OCI-LY7 (cell line): ENCODE results near the gene CA9. TPM values are rescaled to one million over a fixed set of nuclear protein-coding genes. Genes with fewer than 3 reads are reported as not detected.
A peak's percentile ranks its signal among the peaks of the same experiment; 100 is the strongest.
"Not testable (repeated sequence)": the region's sequence is repeated elsewhere in the genome, so short reads cannot be mapped to it uniquely, and the experiment has no call there.

ENCODE experiments used
- BruUV-seq: library from RNA; stranded (reverse); fragments of 400-500 nt; replicated peaks from 2 replicates; lab custom pipeline; 2021; lab: Mats Ljungman, UMichigan
- CTCF ChIA-PET: fragments of 300-600 bp; sonication (Branson Sonifier 250); formaldehyde crosslinking; loops from one replicate; lab custom pipeline; 2022; ENCODE audit warnings: antibody characterized with exemption; ENCODE audit not compliant: unreplicated experiment; lab: Charles Lee
- POLR2A ChIA-PET: fragments of 300-600 bp; sonication (Branson Sonifier 250); formaldehyde crosslinking; loops from one replicate; lab custom pipeline; 2022; ENCODE audit warnings: antibody characterized with exemption; lab: Charles Lee
- DNase-seq: peaks from one replicate; pipeline ENCODE4 v3.0.0-alpha.2; 2015; ENCODE audit warnings: low spot score
- H2AFZ ChIP-seq: fragments of 200-600 bp; sonication (generic), shearing (Covaris generic); 2 replicates; pipeline ENCODE4 v1.6.1; 2014; ENCODE audit warnings: mild to moderate bottlenecking, antibody characterized with exemption, low read length, moderate library complexity
- H3K27ac ChIP-seq: fragments of 200-600 bp; sonication (generic); 2 replicates; pipeline ENCODE4 v1.5.1; 2014; ENCODE audit warnings: mixed run types, low read depth, mild to moderate bottlenecking, moderate library complexity, low read length, inconsistent platforms; ENCODE audit not compliant: poor library complexity, severe bottlenecking
- H3K36me3 ChIP-seq: fragments of 200-600 bp; sonication (generic); 2 replicates; pipeline ENCODE4 v1.6.1; 2014; ENCODE audit warnings: mild to moderate bottlenecking, antibody characterized with exemption, low read length, moderate library complexity, mixed read lengths; ENCODE audit not compliant: insufficient read depth
- H3K4me1 ChIP-seq: fragments of 200-600 bp; sonication (generic); 2 replicates; pipeline ENCODE4 v1.5.1; 2014; ENCODE audit warnings: mild to moderate bottlenecking, low read length; ENCODE audit not compliant: insufficient read depth, poor library complexity, severe bottlenecking
- H3K4me2 ChIP-seq: fragments of 200-600 bp; sonication (generic); 2 replicates; pipeline ENCODE4 v1.6.1; 2014; ENCODE audit warnings: mild to moderate bottlenecking, low read length
- H3K4me3 ChIP-seq: fragments of 200-600 bp; sonication (generic); 2 replicates; pipeline ENCODE4 v1.5.1; 2014; ENCODE audit warnings: mild to moderate bottlenecking, low read depth, low read length; ENCODE audit not compliant: poor library complexity, severe bottlenecking
- H3K79me2 ChIP-seq: fragments of 200-600 bp; sonication (generic); 2 replicates; pipeline ENCODE4 v1.6.1; 2016; ENCODE audit warnings: low read depth, mild to moderate bottlenecking, low read length, moderate library complexity, mixed read lengths; ENCODE audit not compliant: insufficient read depth
- H3K9me2 ChIP-seq: fragments of 200-600 bp; sonication (generic); 2 replicates; pipeline ENCODE4 v1.6.1; 2016; ENCODE audit warnings: mild to moderate bottlenecking, low read length, mixed read lengths; ENCODE audit not compliant: insufficient read depth
- H3K9me3 ChIP-seq: fragments of 200-600 bp; sonication (generic); 2 replicates; pipeline ENCODE4 v1.6.1; 2014; ENCODE audit warnings: mild to moderate bottlenecking, mixed run types, low read length, mixed read lengths
- H4K20me1 ChIP-seq: fragments of 200-600 bp; sonication (generic); 2 replicates; pipeline ENCODE4 v1.6.1; 2014; ENCODE audit warnings: mild to moderate bottlenecking, antibody characterized with exemption, low read length, moderate library complexity, mixed read lengths; ENCODE audit not compliant: insufficient read depth
- EZH2phosphoT487 ChIP-seq: fragments of 200-600 bp; sonication (generic); IDR thresholded peaks from 2 replicates; pipeline ENCODE4 v1.6.1; 2018; ENCODE audit warnings: low read depth, borderline replicate concordance, mild to moderate bottlenecking, mixed run types, antibody characterized with exemption, low read length, moderate library complexity, mixed read lengths
- intact Hi-C: fragments of 100-400 bp; cut with micrococcal nuclease; formaldehyde crosslinking; loops from one replicate; pipeline ENCODE4 v1.10.0; 2022; ENCODE audit not compliant: unreplicated experiment
- total RNA-seq, 2 experiments: library from RNA; depleted of rRNA in 1 of 2; stranded (reverse); fragments of >200 nt in 1 of 2; shearing (Covaris generic) in 1 of 2; gene quantifications; 2 replicates each; pipeline ENCODE4 v1.2.3, GENCODE V29; 2014 to 2022

Gene CA9
- total RNA-seq, 2 experiments from 2014 or later: 0.16 TPM; not detected in 1

GRCh38 chr9:35636135-35636876 is 37.4 kb upstream of the CA9 start:
- ChIA-PET CTCF (no interaction called here), POLR2A (interaction anchor here (0.6 to 3.3 kb wide), 11 partner anchors 9 to 28 kb away, joined by 3 to 36 read pairs (median 4); partner anchors contain the start of genes ARHGEF39 and SIT1)
- BruUV-seq: no TSS peak
- Histone ChIP-seq H3K27ac (peak overlapping the region; percentile 94), H3K36me3 (peaks cover 14% of the 10 kb centered on the region), H4K20me1 (no peaks in the 10 kb centered on the region), H3K4me1 (peaks cover 71% of the 10 kb centered on the region), H3K9me2 (no peaks in the 10 kb centered on the region), H3K4me2 (peak overlapping the region; percentile 76), H3K4me3 (peak overlapping the region; percentile 28), H3K79me2 (no peaks in the 10 kb centered on the region), H2AFZ (peak overlapping the region; percentile 54; the same call in 1 of the 2 replicates), H3K9me3 (peaks cover 9% of the 10 kb centered on the region; the same call in 1 of the 2 replicates)
- intact Hi-C loops: no loop called here
- peak; percentile 82 for DNase-seq
- TF ChIP-seq EZH2phosphoT487: no peak

GRCh38 chr9:35636877-35637246 is 36.9 kb upstream of the CA9 start:
- intact Hi-C loops, CTCF ChIA-PET, H3K9me3 ChIP-seq, H3K9me2 ChIP-seq, BruUV-seq, H4K20me1 ChIP-seq, DNase-seq, H2AFZ ChIP-seq, H3K79me2 ChIP-seq: not testable (repeated sequence)
- POLR2A ChIA-PET: interaction anchor here (0.6 to 3.3 kb wide), 8 partner anchors 10 to 28 kb away, joined by 3 to 36 read pairs (median 5); partner anchors contain the start of genes ARHGEF39 and SIT1
- peak overlapping the region; percentile 76 for H3K4me2 ChIP-seq
- peak overlapping the region; percentile 94 for H3K27ac ChIP-seq
- H3K4me3 ChIP-seq: peak overlapping the region; percentile 28
- peaks cover 71% of the 10 kb centered on the region for H3K4me1 ChIP-seq
- H3K36me3 ChIP-seq: peaks cover 19% of the 10 kb centered on the region

GRCh38 chr9:35637427-35637955 is 36.2 kb upstream of the CA9 start:
- H4K20me1 ChIP-seq, H3K9me3 ChIP-seq, DNase-seq, H3K4me3 ChIP-seq, BruUV-seq, H3K79me2 ChIP-seq, H3K9me2 ChIP-seq, H2AFZ ChIP-seq, intact Hi-C loops, H3K4me2 ChIP-seq: not testable (repeated sequence)
- H3K4me1 ChIP-seq: peaks cover 71% of the 10 kb centered on the region
- POLR2A ChIA-PET: interaction anchor here (2.0 kb wide), 1 partner anchor 19 kb away, joined by 7 read pairs; the partner anchor contains the start of gene CD72
- H3K36me3 ChIP-seq: peaks cover 19% of the 10 kb centered on the region
- CTCF ChIA-PET: interaction anchor here (2.3 kb wide), 1 partner anchor 11 kb away, joined by 5 read pairs; no protein-coding TSS in a partner anchor
- H3K27ac ChIP-seq: peak overlapping the region; percentile 72

GRCh38 chr9:35638751-35639150 is 35.0 kb upstream of the CA9 start:
- H3K4me3 ChIP-seq: not testable (repeated sequence)

GRCh38 chr9:35639225-35639624 is 34.5 kb upstream of the CA9 start:
- H3K79me2 ChIP-seq, BruUV-seq, H4K20me1 ChIP-seq, H3K9me2 ChIP-seq, intact Hi-C loops, H3K9me3 ChIP-seq, H3K4me3 ChIP-seq, DNase-seq: not testable (repeated sequence)
- Histone ChIP-seq H3K27ac (peak overlapping the region; percentile 72), H3K4me1 (peaks cover 61% of the 10 kb centered on the region), H2AFZ (peak overlapping the region; percentile 1; the same call in 1 of the 2 replicates), H3K36me3 (peaks cover 32% of the 10 kb centered on the region), H3K4me2 (peak overlapping the region; percentile 58)
- POLR2A ChIA-PET: interaction anchor here (0.7 to 3.1 kb wide), 7 partner anchors 8 to 247 kb away, joined by 3 to 17 read pairs (median 7); partner anchors contain the start of genes CD72 and SIT1
- CTCF ChIA-PET: interaction anchor here (2.3 kb wide), 1 partner anchor 9 kb away, joined by 5 read pairs; no protein-coding TSS in a partner anchor

More at GRCh38 chr9:35638751-35639150, 35.0 kb upstream of the CA9 start:
- peaks cover 30% of the 10 kb centered on the region for H3K36me3 ChIP-seq
- H4K20me1 ChIP-seq, intact Hi-C loops, H2AFZ ChIP-seq, H3K79me2 ChIP-seq, H3K9me3 ChIP-seq, H3K9me2 ChIP-seq, BruUV-seq: not testable (repeated sequence)
- ChIA-PET CTCF (interaction anchor here (2.3 kb wide), 1 partner anchor 10 kb away, joined by 5 read pairs; no protein-coding TSS in a partner anchor), POLR2A (interaction anchor here (0.7 to 3.1 kb wide), 8 partner anchors 9 to 247 kb away, joined by 3 to 17 read pairs (median 6); partner anchors contain the start of genes CD72 and SIT1)
- DNase-seq: peak; percentile 63
- peaks cover 65% of the 10 kb centered on the region for H3K4me1 ChIP-seq
- peak overlapping the region; percentile 72 for H3K27ac ChIP-seq
- H3K4me2 ChIP-seq: peak overlapping the region; percentile 58
